Thyroid gland (tissue), 4 donors: ENCODE data around the gene IFIT1. TPM values are rescaled to one million over a fixed set of nuclear protein-coding genes. Genes with fewer than 3 reads are reported as not detected.

Experiments
- DNase-seq, 2 donors: peaks; one replicate each; pipeline ENCODE4 v3.0.0-alpha.2; 2019
- H3K27ac ChIP-seq, 3 donors: fragments of 200-600 bp; sonication (generic); 1 replicate in 2 of 3; 2 replicates in 1 of 3; pipeline ENCODE4 v1.5.1; 2016 to 2019; ENCODE audit warnings: mild to moderate bottlenecking in 1 of 3, moderate library complexity in 1 of 3
- H3K27me3 ChIP-seq: fragments of 200-600 bp; sonication (generic); one replicate; pipeline ENCODE4 v1.5.1; 2019
- H3K36me3 ChIP-seq, 2 donors: fragments of 200-600 bp; sonication (generic); one replicate each; pipeline ENCODE4 v1.5.1; 2016 to 2019
- H3K4me1 ChIP-seq, 2 donors: fragments of 200-600 bp; sonication (generic); one replicate each; pipeline ENCODE4 v1.5.1; 2017 to 2019
- H3K4me3 ChIP-seq, 3 donors: fragments of 200-600 bp; sonication (generic); replicated peaks in 1 of 3; 1 replicate in 2 of 3; 2 replicates in 1 of 3; pipeline ENCODE4 v1.5.1; 2016; ENCODE audit warnings: mild to moderate bottlenecking in 1 of 3
- H3K9me3 ChIP-seq: fragments of 200-600 bp; sonication (generic); one replicate; pipeline ENCODE4 v1.5.1; 2017
- POLR2A ChIP-seq, 2 donors: fragments of 450-650 bp; IDR thresholded peaks; one replicate each; pipeline ENCODE4 v1.6.1; 2017; ENCODE audit warnings: antibody characterized with exemption in 2 of 2, mild to moderate bottlenecking in 2 of 2, moderate library complexity in 1 of 2
- WGBS, 2 donors: methylation state at CpG; one replicate each; pipeline ENCODE4 v1.1.5; 2017; 5-methylcytosine and 5-hydroxymethylcytosine counted together
- intact Hi-C: fragments of 100-400 bp; cut with DNase I; formaldehyde crosslinking; loops from one replicate; pipeline ENCODE4 v1.15.1; 2023
- total RNA-seq, 4 donors: library from RNA; depleted of rRNA; stranded (reverse); fragments of >200 nt; gene quantifications; one replicate each; pipeline ENCODE4 v1.2.3, GENCODE V29; 2016
- TF ChIP-seq, protein P1 (sequence below), 6 experiments: fragments of 200-600 bp in 3 of 6; fragments of 450-650 bp in 3 of 6; sonication (generic) in 3 of 6; IDR thresholded peaks; one replicate each; pipeline ENCODE4 v1.5.1; 2016 to 2019; ENCODE audit warnings: antibody characterized with exemption in 6 of 6, mild to moderate bottlenecking in 2 of 6, inconsistent platforms in 1 of 6, moderate library complexity in 1 of 6

IFIT1 gene
- total RNA-seq, 4 donors from 2014 or later = 5.5 to 15.9 (median 10.0) TPM

DNA sequence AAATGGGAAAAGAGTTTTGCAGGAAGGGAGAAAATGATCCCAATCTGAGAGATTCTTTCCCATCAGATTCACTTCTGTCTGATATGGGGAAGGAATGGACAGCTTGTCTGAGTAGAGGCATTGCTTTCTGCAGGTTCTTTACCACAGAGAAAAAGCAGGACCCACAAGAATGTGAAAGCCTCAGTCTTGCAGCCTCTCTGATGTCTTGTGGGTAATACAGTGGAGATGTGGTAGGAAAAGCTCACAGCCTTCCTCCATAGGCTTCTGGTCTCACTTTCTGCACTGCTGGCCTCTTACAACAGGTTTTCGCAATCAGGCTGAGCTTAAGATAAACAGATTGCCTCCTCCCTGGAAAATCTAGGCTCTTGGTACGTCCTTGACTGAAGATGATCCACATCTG, 551 bp downstream of the IFIT1 start:
- WGBS, 2 donors = 5 to 24% methylated on average over 2 of the region's 2 CpGs
- peak overlapping the region; percentile 82 to 92 (median 86) for H3K27ac ChIP-seq
- H3K9me3 ChIP-seq = no peaks in the 10 kb centered on the region
- H3K36me3 ChIP-seq = no peaks in the 10 kb centered on the region
- peak in 1 of 2 donors; percentile 22 for DNase-seq
- intact Hi-C loops = no loop called here
- peak overlapping the region; percentile 36 to 76 (median 59) for H3K4me3 ChIP-seq
- no peaks in the 10 kb centered on the region for H3K27me3 ChIP-seq
- TF ChIP-seq, protein P1, sequence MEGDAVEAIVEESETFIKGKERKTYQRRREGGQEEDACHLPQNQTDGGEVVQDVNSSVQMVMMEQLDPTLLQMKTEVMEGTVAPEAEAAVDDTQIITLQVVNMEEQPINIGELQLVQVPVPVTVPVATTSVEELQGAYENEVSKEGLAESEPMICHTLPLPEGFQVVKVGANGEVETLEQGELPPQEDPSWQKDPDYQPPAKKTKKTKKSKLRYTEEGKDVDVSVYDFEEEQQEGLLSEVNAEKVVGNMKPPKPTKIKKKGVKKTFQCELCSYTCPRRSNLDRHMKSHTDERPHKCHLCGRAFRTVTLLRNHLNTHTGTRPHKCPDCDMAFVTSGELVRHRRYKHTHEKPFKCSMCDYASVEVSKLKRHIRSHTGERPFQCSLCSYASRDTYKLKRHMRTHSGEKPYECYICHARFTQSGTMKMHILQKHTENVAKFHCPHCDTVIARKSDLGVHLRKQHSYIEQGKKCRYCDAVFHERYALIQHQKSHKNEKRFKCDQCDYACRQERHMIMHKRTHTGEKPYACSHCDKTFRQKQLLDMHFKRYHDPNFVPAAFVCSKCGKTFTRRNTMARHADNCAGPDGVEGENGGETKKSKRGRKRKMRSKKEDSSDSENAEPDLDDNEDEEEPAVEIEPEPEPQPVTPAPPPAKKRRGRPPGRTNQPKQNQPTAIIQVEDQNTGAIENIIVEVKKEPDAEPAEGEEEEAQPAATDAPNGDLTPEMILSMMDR (IDR thresholded peaks at IDR 0.05) = no peak
- TF ChIP-seq POLR2A (IDR thresholded peaks at IDR 0.05) = peak in 1 of 2 donors; percentile 7
- H3K4me1 ChIP-seq = peaks cover 15 to 25% of the 10 kb centered on the region in 2 donors

DNA sequence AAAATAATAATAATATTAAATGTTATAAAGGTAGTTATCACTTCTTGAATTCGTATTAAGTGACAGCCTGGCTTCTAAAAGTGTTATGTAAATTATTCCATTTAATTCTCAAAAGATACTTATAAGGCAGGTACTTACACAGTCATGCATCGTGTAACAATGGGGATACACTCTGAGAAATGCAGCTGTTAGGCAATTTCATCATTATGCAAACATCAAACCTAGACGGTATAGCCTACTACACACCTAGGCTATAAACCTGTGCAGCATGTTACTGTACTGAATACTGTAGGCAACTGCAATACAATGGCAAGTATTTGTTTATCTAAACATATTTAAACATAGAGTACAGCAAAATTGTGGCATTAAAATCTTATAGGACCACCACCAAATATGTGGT, 1.5 kb downstream of the IFIT1 start:
- intact Hi-C loops = no loop called here
- Histone ChIP-seq H3K27ac (peak overlapping the region in 1 of 3 donors; percentile 82), H3K9me3 (no peaks in the 10 kb centered on the region), H3K4me1 (peaks cover 15 to 25% of the 10 kb centered on the region in 2 donors), H3K4me3 (peak overlapping the region in 1 of 3 donors; percentile 36), H3K27me3 (no peaks in the 10 kb centered on the region), H3K36me3 (no peaks in the 10 kb centered on the region)
- DNase-seq = no peak
- TF ChIP-seq POLR2A (IDR thresholded peaks at IDR 0.05) = no peak
- TF ChIP-seq, protein P1 (IDR thresholded peaks at IDR 0.05) = no peak
- 55 to 68% methylated on average over 3 of the region's 3 CpGs for WGBS, 2 donors

DNA sequence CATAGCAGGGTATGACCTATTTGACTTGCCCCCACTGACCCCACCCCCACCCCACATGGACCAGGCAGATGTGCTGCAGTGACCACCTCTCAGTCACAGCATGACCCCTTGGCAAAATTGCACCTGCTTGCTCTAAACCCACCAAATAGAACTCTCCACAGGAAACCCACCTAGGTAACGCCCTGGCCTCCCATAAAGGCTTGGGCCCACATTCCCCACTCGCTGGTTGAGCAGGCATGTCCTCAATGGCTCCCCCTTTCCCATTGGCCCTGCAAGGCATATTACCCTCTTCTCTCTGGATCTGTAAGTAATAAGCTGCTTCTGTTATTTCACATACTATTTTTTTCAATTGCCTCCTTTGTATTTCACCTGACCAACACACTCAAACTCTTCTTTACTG, 2.7 kb downstream of the IFIT1 start:
- H3K27me3 ChIP-seq = no peaks in the 10 kb centered on the region
- H3K4me1 ChIP-seq = peaks cover 15 to 25% of the 10 kb centered on the region in 2 donors
- H3K27ac ChIP-seq = no peak overlapping the region
- H3K9me3 ChIP-seq = no peaks in the 10 kb centered on the region
- no peak for TF ChIP-seq POLR2A (IDR thresholded peaks at IDR 0.05)
- TF ChIP-seq, protein P1 (IDR thresholded peaks at IDR 0.05) = no peak
- intact Hi-C loops = no loop called here
- DNase-seq = no peak
- 95 to 98% methylated on average over 2 of the region's 2 CpGs for WGBS, 2 donors
- H3K36me3 ChIP-seq = no peaks in the 10 kb centered on the region
- no peak overlapping the region for H3K4me3 ChIP-seq

DNA sequence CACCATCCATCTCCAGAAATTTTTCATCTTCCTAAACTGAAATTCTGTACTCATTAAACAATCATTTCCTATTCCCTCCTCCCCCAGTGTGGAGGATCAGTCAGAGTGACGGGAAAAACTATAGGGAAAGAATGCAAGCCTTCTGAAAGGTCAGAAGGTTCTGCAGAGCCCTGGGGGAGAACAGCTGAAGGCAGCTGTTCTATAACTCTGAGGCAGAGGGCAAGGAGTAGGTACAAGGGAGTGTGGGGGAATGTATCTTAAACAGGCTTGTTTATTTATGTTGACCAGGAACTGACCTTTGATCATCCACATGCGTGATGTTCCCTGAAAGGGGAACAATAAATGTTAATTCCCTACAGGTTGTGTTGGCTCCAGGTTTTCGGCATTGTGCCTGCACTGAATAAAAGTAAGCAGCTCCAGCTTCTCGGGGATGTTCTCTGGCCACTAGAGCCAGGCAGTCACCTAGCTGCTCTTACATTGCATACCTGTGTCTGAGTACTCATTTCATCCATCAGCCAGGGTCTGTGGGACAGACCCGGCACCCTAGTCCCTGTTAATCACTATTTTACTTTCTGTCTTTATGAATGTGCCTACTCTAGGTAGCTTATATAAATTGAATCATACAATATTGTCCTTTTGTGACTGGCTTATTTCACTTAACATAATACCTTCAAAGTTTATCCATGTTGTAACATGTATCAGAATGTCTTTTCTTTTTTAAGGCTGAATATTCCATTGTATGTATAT, 5.8 kb downstream of the IFIT1 start:
- Histone ChIP-seq H3K9me3 (no peaks in the 10 kb centered on the region), H3K4me1 (peaks cover 10 to 21% of the 10 kb centered on the region in 2 donors), H3K36me3 (no peaks in the 10 kb centered on the region), H3K27me3 (no peaks in the 10 kb centered on the region), H3K4me3 (no peak overlapping the region), H3K27ac (no peak overlapping the region)
- 85 to 87% methylated on average over 5 of the region's 5 CpGs for WGBS, 2 donors
- DNase-seq = no peak
- no peak for TF ChIP-seq POLR2A (IDR thresholded peaks at IDR 0.05)
- TF ChIP-seq, protein P1 (IDR thresholded peaks at IDR 0.05) = no peak
- intact Hi-C loops = no loop called here

DNA sequence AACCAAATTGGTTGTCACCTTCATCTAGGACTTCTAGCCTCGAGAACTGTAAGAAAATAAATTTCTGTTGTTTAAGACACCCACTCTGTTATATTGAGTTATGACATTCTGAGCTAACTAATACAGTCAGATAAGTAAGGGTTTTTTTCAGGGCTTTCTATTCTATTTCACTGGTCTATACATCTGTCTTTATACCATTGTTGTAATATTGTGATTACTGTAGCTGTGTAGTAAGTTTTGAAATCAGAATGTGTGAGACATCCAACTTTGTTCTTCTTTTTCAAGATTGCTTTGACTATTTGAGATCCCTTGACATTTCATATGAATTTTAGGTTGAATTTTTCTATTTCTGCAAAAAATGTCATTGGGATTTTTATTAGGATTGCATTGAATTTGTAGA, 7.5 kb downstream of the IFIT1 start:
- Histone ChIP-seq H3K4me3 (no peak overlapping the region), H3K9me3 (no peaks in the 10 kb centered on the region), H3K27me3 (no peaks in the 10 kb centered on the region), H3K27ac (no peak overlapping the region), H3K4me1 (peaks cover 0 to 5% of the 10 kb centered on the region in 2 donors), H3K36me3 (peaks cover 0 to 4% of the 10 kb centered on the region in 2 donors)
- 96 to 97% methylated on average over 1 of the region's 1 CpG for WGBS, 2 donors
- TF ChIP-seq, protein P1 (IDR thresholded peaks at IDR 0.05) = no peak
- TF ChIP-seq POLR2A (IDR thresholded peaks at IDR 0.05) = no peak
- intact Hi-C loops = no loop called here
- no peak for DNase-seq
